Eye (tissue), 1 donor: ENCODE measurements around the gene WWTR1.
A peak's percentile ranks its signal among the peaks of the same experiment; 100 is the strongest.

Source experiments
- DNase-seq: peaks from one replicate; pipeline ENCODE4 v3.0.0-alpha.2; 2015

The WWTR1 gene

GRCh38 chr3:149654188-149654601, 3.6 kb downstream of the WWTR1 start:
- peak; percentile 54 for DNase-seq

- DNase-seq, result no peak
Observed at GRCh38 chr3:149653564-149653963, 4.3 kb downstream of the WWTR1 start.

GRCh38 chr3:149653136-149653535, 4.7 kb downstream of the WWTR1 start:
- DNase-seq, result no peak

GRCh38 chr3:149650828-149651227, 7.0 kb downstream of the WWTR1 start:
- DNase-seq, result no peak

GRCh38 chr3:149648525-149648924, 9.3 kb downstream of the WWTR1 start:
- no peak for DNase-seq

- no peak for DNase-seq
Observed at GRCh38 chr3:149647812-149648211, 10.0 kb downstream of the WWTR1 start.

GRCh38 chr3:149647285-149647684, 10.5 kb downstream of the WWTR1 start:
- no peak for DNase-seq

GRCh38 chr3:149646181-149646766, 11.6 kb downstream of the WWTR1 start:
- DNase-seq, result no peak

- no peak for DNase-seq
Observed at GRCh38 chr3:149643963-149644362, 13.9 kb downstream of the WWTR1 start.

GRCh38 chr3:149643482-149643798, 14.4 kb downstream of the WWTR1 start:
- no peak for DNase-seq

GRCh38 chr3:149640976-149641728, 16.7 kb downstream of the WWTR1 start:
- DNase-seq, result no peak

GRCh38 chr3:149639093-149639486, 18.7 kb downstream of the WWTR1 start:
- no peak for DNase-seq

- DNase-seq, result peak; percentile 72
Observed at GRCh38 chr3:149638228-149639092, 19.4 kb downstream of the WWTR1 start.

GRCh38 chr3:149635396-149635795, 22.4 kb downstream of the WWTR1 start:
- DNase-seq, result no peak

GRCh38 chr3:149634573-149634972, 23.3 kb downstream of the WWTR1 start:
- DNase-seq, result no peak

GRCh38 chr3:149634072-149634471, 23.8 kb downstream of the WWTR1 start:
- DNase-seq, result no peak

GRCh38 chr3:149632225-149632624, 25.6 kb downstream of the WWTR1 start:
- no peak for DNase-seq

GRCh38 chr3:149630806-149631205, 27.0 kb downstream of the WWTR1 start:
- DNase-seq, result no peak

GRCh38 chr3:149628957-149629670, 28.7 kb downstream of the WWTR1 start:
- no peak for DNase-seq

- no peak for DNase-seq
Observed at GRCh38 chr3:149626671-149627070, 31.2 kb downstream of the WWTR1 start.

- no peak for DNase-seq
Observed at GRCh38 chr3:149625795-149626194, 32.0 kb downstream of the WWTR1 start.

- DNase-seq, result no peak
Observed at GRCh38 chr3:149623824-149624223, 34.0 kb downstream of the WWTR1 start.
